Hippocampal formation (tissue), 2 donors: ENCODE data around the gene MT1H.
"Not testable (repeated sequence)": the region's sequence is repeated elsewhere in the genome, so short reads cannot be mapped to it uniquely, and the experiment has no call there.

Source experiments
- DNase-seq, 2 donors: peaks; one replicate each; lab custom pipeline; 2025; lab: John Stamatoyannopoulos, UW

MT1H gene

GRCh38 chr16:56669005-56669839 is at the start of gene MT1H:
TSS of gene MT1H (plus strand) at chr16:56669814. CDS start at chr16:56669885, 71 bp downstream.
- no peak for DNase-seq

- DNase-seq = no peak
These were observed 49.2 kb upstream of the MT1H start for GRCh38 chr16:56620339-56620897.

- not testable (repeated sequence) for DNase-seq
These were observed 47.8 kb upstream of the MT1H start for GRCh38 chr16:56621665-56622445.

GRCh38 chr16:56623184-56623583 is 46.4 kb upstream of the MT1H start:
- not testable (repeated sequence) for DNase-seq

GRCh38 chr16:56623637-56624036 is 46.0 kb upstream of the MT1H start:
- no peak for DNase-seq

GRCh38 chr16:56625140-56625942 is 44.3 kb upstream of the MT1H start, which contains the start of gene MT1E:
TSS of gene MT1E (plus strand) at chr16:56625781. CDS start at chr16:56625852, 71 bp downstream.
- DNase-seq = peak; percentile 38 to 68

GRCh38 chr16:56625943-56626654 is 43.5 kb upstream of the MT1H start:
- no peak for DNase-seq

GRCh38 chr16:56626685-56627084 is 42.9 kb upstream of the MT1H start:
- no peak for DNase-seq

- DNase-seq = no peak
These were observed 40.9 kb upstream of the MT1H start for GRCh38 chr16:56628486-56629350.

GRCh38 chr16:56629531-56629930 is 40.1 kb upstream of the MT1H start:
- DNase-seq = no peak

- no peak for DNase-seq
These were observed 39.5 kb upstream of the MT1H start for GRCh38 chr16:56630134-56630533.

- no peak for DNase-seq
These were observed 38.4 kb upstream of the MT1H start for GRCh38 chr16:56631197-56631596.

- no peak for DNase-seq
These were observed 37.8 kb upstream of the MT1H start for GRCh38 chr16:56631832-56632155.

GRCh38 chr16:56632156-56632847 is 37.3 kb upstream of the MT1H start, which contains the start of gene MT1M:
TSS of gene MT1M (plus strand) at chr16:56632659. CDS start at chr16:56632732, 73 bp downstream.
- DNase-seq = peak; percentile 14 to 51

- no peak for DNase-seq
These were observed 36.7 kb upstream of the MT1H start for GRCh38 chr16:56632848-56633365.

GRCh38 chr16:56633535-56633934 is 36.1 kb upstream of the MT1H start:
- no peak for DNase-seq

GRCh38 chr16:56634715-56635440 is 34.7 kb upstream of the MT1H start:
- DNase-seq = no peak

GRCh38 chr16:56635441-56635967 is 34.1 kb upstream of the MT1H start:
- DNase-seq = no peak
